Glutamatergic neuron (in vitro differentiated cells): ENCODE results near the gene PCSK5. TPM values are rescaled to one million over a fixed set of nuclear protein-coding genes. Genes with fewer than 3 reads are reported as not detected.

Experiments used
- DNase-seq: peaks from one replicate; pipeline ENCODE4 v3.0.0; 2022
- H3K27ac Mint-ChIP-seq: one replicate; pipeline ENCODE4 v1.8.0; 2020; ENCODE audit warnings: mild to moderate bottlenecking, mixed read lengths, inconsistent platforms; ENCODE audit not compliant: unreplicated experiment
- H3K27me3 Mint-ChIP-seq: one replicate; pipeline ENCODE4 v1.8.0; 2020; ENCODE audit warnings: mild to moderate bottlenecking, moderate library complexity, mixed read lengths, inconsistent platforms; ENCODE audit not compliant: unreplicated experiment
- H3K36me3 Mint-ChIP-seq: one replicate; pipeline ENCODE4 v1.8.0; 2020; ENCODE audit warnings: mild to moderate bottlenecking, mixed read lengths, inconsistent platforms; ENCODE audit not compliant: unreplicated experiment
- H3K4me1 Mint-ChIP-seq: one replicate; pipeline ENCODE4 v1.8.0; 2020; ENCODE audit warnings: mild to moderate bottlenecking, low read depth, mixed read lengths, inconsistent platforms; ENCODE audit not compliant: unreplicated experiment
- H3K4me3 Mint-ChIP-seq: one replicate; pipeline ENCODE4 v1.8.0; 2020; ENCODE audit warnings: mild to moderate bottlenecking, mixed read lengths, inconsistent platforms; ENCODE audit not compliant: unreplicated experiment
- H3K9me3 Mint-ChIP-seq: one replicate; pipeline ENCODE4 v1.8.0; 2020; ENCODE audit warnings: mild to moderate bottlenecking, moderate library complexity, mixed read lengths, inconsistent platforms; ENCODE audit not compliant: unreplicated experiment
- CTCF ChIP-seq: fragments of 200-600 bp; sonication (generic); IDR thresholded peaks from one replicate; pipeline ENCODE4 v1.5.0; 2021; ENCODE audit not compliant: partially characterized antibody, unreplicated experiment
- total RNA-seq: library from RNA; stranded (reverse); fragmentation: NEBNext Ultra II Directional; extraction: Animal tissue kit (Norgen Biotek cat#: 25700); gene quantifications from one replicate; pipeline ENCODE4 v1.2.1, GENCODE V29; 2021; ENCODE audit not compliant: unreplicated experiment

The PCSK5 gene
- total RNA-seq, 1 donor from 2014 or later, result 9.6 TPM

GRCh38 chr9:75927356-75927755 lies 36.9 kb downstream of the PCSK5 start:
- H3K27ac Mint-ChIP-seq, result no peak overlapping the region
- peaks cover 3% of the 10 kb centered on the region for H3K36me3 Mint-ChIP-seq
- H3K27me3 Mint-ChIP-seq, result peaks cover 3% of the 10 kb centered on the region
- TF ChIP-seq CTCF, result no peak
- peaks cover 7% of the 10 kb centered on the region for H3K4me1 Mint-ChIP-seq
- DNase-seq, result no peak
- H3K9me3 Mint-ChIP-seq, result no peaks in the 10 kb centered on the region
- H3K4me3 Mint-ChIP-seq, result no peak overlapping the region

GRCh38 chr9:75930190-75930589 lies 39.7 kb downstream of the PCSK5 start:
- Mint-ChIP-seq H3K36me3 (peaks cover 3% of the 10 kb centered on the region), H3K4me1 (peaks cover 7% of the 10 kb centered on the region), H3K27ac (no peak overlapping the region), H3K27me3 (peaks cover 3% of the 10 kb centered on the region), H3K9me3 (no peaks in the 10 kb centered on the region), H3K4me3 (no peak overlapping the region)
- DNase-seq, result no peak
- no peak for TF ChIP-seq CTCF

GRCh38 chr9:75930730-75931321 lies 40.4 kb downstream of the PCSK5 start:
- Mint-ChIP-seq H3K4me3 (no peak overlapping the region), H3K9me3 (no peaks in the 10 kb centered on the region), H3K27me3 (peaks cover 3% of the 10 kb centered on the region), H3K27ac (no peak overlapping the region), H3K4me1 (peaks cover 7% of the 10 kb centered on the region), H3K36me3 (peaks cover 3% of the 10 kb centered on the region)
- no peak for DNase-seq
- TF ChIP-seq CTCF, result no peak

GRCh38 chr9:75933982-75934381 lies 43.5 kb downstream of the PCSK5 start:
- Mint-ChIP-seq H3K27me3 (peaks cover 3% of the 10 kb centered on the region), H3K36me3 (peaks cover 3% of the 10 kb centered on the region), H3K4me3 (no peak overlapping the region), H3K4me1 (peaks cover 9% of the 10 kb centered on the region), H3K9me3 (no peaks in the 10 kb centered on the region), H3K27ac (no peak overlapping the region)
- DNase-seq, result no peak
- no peak for TF ChIP-seq CTCF

- TF ChIP-seq CTCF, result no peak
- Mint-ChIP-seq H3K4me3 (no peak overlapping the region), H3K4me1 (peaks cover 5% of the 10 kb centered on the region), H3K27ac (no peak overlapping the region), H3K36me3 (no peaks in the 10 kb centered on the region), H3K9me3 (no peaks in the 10 kb centered on the region), H3K27me3 (no peaks in the 10 kb centered on the region)
- DNase-seq, result no peak
These were observed 45.1 kb downstream of the PCSK5 start for GRCh38 chr9:75935591-75935990.
